ENCODE results near the gene WNT1.

Gene WNT1

DNA sequence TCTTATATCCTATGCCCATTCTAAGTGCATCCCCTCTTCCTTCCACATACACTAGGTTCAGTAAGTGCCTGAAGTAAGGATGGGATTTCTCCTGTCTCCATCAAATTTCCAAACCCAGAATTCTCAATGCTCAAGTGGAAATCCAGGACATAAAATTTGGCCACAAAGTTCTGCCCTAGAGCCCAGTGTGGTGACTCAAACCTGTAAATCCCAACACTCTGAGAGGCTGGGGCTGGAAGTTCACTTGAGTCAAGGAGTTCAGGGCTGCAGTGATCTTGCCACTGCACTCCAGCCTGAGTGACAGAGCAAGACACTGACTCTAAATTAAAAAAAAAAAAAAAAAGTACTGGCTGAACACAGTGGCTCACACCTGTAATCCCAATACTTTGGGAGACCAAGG lies 16.3 kb upstream of the WNT1 start:
- DNase-seq, result no peak

DNA sequence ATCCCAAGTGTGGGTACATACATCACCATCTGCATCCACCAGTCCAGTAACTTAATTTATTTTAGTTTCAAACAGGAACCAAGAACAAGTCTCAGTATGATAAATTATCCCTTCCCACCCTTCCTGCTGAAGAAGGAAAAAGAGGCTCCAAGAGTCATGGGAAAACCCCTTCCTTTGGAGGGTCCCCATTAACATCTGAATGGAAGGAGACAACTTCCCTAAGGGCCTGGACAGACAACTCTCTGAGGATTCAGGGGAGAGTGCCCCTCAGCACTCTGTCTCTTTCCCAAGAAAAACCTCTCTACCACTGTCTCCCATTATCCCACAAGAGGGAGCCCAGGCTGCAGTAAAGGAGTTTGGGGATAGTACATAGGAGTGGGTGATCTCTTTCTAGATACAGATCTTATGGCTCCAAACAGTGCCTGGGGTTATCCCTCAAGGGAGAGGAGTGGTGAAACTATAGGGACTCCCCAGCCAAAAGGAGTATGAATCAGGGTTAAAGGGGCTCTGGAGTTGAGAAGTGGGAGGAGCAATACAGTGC lies 12.8 kb upstream of the WNT1 start:
- no peak for DNase-seq

DNA sequence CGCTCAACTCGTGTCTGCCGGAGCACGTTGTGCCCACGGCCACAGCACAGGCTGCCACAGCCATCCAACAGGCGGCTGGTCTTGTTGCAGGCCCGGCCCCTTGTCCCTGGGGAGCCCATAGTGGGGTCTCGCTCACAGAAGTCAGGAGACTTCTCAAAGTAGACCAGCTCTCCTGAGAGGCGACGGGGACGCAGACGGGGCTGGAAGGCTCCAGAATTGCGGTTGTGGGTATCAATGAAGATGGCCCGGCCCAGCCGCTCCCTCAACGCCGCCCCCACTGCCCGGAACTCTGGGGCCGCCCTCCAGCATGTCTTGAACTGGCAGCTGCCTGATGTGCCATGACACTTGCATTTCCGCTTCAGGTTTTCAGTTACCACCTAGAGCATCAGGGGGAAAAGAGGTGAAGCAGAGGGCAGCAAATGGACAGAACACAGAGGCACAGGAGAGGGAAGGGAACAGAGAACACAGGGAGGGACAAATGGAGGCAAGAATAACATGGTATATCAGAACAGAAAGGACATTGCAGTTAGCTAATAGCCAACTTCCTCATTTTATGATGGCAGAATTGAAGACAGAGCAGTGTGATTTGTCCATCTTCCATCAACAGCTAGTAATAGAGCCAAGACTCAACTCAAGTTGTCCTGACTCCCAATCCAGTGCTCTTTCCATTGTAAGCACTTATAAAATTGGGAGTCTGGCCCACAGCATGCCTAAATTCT lies 11.8 kb upstream of the WNT1 start:
- DNase-seq, result no peak

DNA sequence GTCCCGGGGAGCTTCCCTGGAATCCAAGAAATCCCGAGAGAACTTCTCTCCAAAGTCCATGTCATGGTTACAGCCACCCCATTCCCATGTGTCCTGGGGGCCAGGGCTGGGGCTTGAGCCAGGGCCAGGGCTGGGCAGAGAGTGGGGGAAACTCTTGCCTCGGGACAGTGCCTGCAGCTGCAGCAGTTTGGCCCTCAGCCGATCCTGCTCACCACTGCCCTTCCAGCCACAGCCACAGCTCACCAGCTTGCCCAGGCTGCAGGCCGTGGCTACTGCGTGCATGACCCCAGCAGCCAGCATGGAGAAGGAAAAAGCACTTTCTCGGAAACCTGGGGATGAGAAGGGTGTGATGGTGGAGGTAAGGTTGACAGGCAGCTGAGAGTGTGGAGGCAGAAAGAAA lies 10.1 kb upstream of the WNT1 start:
- no peak for DNase-seq

DNA sequence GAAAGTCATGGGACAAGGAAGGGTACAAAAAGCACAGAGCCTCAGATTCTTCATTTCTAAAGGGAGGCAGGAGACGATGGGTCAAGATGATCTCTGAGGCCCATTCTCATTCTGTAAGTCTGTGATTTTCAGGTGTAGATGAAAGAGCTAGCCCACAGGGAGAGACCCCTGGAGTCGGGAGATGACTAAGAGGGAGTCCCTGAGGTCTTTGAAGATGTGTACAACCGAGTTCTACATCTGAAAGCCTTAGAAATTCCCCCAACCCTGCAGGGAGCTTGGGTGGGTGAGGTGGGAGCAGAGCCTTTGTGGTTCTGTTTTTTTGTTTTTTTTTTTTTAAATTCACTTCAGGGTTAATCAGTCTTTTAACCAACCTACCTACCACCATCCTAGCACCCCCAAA lies 9.7 kb upstream of the WNT1 start:
- no peak for DNase-seq

DNA sequence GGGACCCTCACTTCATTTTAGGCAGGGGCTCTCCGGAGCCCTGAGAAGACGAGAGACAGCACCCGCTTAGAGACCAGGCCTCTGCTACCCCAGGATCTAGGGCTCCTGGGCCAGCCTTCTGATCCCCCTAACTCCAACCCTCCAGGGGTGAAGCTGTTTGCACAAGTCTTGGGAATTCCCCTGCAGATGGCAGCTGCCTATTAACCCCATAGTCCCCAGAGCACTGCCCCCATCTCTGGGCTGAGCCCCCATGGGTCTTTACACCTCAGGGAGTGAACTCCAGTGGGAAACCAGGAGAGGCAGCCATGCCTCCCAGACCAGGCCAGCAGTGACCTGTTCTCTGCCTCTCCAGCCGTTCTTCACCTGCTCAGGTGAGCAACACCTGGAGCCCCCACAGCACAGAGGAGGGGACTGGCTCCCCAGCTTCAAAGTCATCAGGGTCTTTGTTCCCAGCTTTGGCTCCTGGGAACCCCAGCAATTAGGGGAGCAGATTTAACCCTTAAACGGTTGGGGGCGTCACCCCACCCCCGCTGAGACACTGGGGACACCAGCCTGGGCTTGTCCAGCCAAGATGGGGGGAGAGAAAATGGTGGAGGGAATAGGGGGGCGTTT lies 8.9 kb upstream of the WNT1 start:
- DNase-seq, result no peak

DNA sequence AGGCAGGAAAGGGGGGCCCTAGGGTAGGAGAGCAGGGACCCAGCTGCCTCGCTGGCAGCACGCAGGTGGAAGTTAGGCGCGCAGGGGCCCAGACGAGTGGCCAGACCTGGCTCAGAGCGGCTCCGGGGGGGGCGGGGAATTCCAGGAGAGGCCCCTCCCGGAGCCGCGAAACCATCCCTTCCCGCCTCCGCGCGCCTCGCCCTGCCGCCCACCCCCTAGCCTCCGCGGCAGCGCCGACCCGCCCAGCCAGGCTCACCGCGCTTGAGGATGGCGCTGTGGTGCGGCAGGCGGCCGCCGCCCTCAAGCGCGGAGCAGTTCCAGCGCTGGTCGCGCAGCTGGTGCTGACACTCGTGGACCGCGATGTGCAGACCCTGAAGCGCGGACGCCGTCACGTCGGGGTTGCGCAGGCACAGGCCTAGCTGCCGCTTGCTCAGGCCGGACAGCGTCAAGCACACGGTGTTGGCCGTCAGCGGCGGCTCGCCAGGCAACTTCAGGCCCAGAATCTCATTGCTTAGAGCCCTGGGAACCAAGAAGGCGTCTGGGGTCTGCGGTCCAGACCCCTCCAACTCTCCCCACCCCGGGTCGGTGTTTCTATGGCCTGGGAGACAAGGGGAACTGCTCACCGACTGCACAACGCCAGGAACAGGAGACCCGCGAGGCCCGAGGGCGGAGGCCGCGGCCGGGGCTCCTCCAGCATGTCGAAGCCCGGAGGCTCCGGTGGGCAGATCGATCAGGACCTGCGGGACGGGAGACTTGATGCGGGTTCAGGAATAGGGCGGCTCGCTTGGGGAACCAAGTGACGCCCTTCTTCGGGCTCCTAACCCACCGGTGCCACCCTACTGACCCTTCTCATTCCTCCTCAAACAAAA lies 8.1 kb upstream of the WNT1 start:
- no peak for DNase-seq

DNA sequence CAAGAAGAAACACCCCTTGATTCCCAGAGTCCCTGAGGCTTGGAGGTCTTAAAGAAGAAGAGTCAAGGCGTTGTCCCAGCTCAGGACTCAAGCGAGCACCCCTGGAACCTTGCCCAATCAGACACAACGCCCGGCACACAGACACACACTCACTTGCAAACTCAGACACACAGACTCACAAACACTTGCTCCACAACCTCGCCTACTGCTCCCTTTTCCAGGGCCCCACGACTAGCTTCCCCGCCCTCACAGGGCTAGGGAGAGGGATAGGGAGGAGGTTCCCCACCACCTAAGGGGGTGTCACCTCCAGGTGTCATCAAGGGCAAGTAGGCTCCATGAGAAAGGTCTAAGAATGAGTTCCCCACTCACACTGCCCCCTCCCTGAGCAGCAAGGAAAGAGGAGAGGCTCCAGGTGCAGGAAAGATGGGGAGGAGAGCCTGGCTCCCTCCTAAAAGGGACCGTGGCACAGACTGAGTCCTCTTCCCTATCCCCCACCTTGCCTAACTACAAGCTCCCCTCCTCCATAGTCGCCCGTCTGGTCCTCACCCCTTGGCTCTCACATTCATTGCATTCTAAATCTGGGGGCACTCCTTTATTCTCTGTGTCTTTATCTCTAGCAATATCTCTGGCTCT lies 7.3 kb upstream of the WNT1 start:
- no peak for DNase-seq

DNA sequence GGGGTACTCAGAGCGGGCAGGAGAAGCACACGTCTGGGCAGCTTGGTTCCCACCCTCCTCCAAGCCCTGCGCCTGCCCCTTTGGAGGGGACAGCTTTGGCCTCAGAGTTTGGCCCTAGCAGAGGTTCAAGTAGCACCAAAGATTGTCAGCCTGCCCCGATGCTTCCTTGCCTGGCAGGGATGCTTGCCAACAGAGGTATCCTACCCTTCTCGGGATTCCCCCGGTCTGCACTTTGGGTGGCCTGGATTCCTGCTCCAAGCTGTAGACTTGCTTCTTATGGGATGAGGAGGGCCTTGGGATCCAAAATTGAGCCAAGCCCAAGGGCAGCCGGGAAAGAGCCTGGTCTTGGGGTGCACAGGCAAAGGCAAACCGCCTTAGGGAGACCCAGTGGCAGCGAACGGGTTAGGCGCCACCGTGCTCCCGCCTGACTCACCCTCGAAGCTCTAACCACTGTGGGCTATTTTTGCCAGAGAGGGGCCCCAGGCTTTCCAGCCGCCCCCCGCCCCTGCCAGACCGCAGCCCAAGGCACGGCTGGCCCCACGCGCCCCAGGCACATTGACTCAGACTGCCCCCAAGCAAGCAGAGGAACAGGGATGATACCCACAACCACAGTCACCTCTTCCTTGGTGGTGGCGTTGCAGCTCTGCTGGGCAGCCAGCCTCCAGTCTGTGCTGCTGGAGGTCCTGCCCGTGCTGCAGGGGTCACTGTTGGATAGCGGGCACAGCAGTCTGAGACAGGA lies 5.7 kb upstream of the WNT1 start:
- no peak for DNase-seq

DNA sequence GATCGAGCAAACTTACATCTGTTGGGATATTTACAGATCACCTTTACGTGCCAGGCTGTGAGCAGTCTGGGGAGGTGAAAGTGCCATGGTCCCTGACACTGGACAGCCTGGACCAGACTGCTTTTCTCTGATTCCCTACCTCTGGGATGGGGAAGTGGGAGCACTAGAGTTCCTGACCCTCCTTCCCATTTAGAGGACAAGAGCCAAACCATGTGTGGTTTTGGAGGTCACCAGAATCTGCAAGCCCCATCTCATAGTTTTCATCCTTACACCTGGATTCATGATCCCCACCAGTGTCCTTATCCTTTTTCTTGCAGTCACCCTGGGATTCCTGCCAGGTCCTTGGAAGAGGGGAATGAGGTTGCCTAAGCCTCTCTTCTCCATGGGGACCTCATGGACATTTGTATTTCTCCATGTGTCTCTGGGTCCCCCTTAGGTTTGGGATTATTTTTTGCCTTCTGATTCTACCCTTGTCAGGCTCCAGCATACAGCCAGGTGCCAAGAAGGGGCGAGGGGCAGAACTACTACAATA lies 5.1 kb upstream of the WNT1 start:
- no peak for DNase-seq

DNA sequence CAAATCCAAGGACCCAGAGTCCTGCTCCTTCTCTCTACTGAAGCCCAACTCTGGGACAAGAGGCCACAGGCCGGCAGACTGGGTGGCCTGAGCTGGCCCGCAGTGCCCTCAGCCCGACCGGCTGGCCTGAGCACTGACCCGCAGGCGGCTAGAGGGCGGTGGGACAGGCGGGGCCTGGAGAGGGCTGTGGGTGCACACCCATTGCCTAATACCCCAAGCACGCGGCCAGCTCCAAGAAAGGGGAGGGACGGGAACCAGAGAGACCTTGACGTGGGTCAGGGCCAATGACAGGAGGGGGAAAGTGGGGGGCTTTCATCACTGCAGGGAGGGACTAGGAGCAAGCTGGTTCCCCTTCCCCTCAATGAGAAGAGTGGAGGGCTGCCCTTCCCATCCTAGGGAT lies 4.6 kb upstream of the WNT1 start:
- no peak for DNase-seq

DNA sequence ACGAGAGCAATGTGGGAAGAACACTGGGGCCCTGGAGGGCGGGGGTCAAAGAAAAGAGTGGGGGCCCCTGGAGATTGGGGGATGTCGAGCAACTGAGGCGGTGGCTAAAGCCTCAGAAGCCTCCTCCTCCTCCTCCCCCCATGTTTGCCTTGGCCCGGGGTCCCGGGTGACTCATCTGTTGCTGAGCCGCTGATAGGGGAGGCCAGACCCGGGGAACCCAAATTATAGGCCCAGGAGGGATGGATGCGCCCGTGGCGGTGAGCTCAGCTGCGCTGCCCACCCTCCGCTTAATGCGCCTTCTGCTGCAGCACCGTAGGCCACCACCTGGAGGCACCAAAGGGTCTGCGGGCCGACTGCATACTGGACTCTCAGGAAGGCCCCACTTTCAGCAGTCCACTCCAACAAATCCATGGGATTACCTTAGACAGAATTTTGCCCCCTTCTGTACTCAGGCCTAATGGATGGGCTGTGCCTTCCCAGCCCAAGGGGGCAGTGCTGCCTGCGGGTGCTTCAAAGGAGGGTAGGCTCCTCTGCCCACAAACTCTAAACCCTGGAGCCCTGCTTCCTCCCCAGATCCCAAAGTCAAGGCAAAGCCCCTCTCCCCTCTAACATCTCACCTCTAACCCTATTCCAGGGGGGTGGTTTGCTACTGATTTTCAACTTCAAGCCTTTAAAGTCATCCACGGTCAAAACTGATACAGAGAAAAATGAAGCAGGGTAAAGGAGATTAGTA lies 4.0 kb upstream of the WNT1 start:
- no peak for DNase-seq

DNA sequence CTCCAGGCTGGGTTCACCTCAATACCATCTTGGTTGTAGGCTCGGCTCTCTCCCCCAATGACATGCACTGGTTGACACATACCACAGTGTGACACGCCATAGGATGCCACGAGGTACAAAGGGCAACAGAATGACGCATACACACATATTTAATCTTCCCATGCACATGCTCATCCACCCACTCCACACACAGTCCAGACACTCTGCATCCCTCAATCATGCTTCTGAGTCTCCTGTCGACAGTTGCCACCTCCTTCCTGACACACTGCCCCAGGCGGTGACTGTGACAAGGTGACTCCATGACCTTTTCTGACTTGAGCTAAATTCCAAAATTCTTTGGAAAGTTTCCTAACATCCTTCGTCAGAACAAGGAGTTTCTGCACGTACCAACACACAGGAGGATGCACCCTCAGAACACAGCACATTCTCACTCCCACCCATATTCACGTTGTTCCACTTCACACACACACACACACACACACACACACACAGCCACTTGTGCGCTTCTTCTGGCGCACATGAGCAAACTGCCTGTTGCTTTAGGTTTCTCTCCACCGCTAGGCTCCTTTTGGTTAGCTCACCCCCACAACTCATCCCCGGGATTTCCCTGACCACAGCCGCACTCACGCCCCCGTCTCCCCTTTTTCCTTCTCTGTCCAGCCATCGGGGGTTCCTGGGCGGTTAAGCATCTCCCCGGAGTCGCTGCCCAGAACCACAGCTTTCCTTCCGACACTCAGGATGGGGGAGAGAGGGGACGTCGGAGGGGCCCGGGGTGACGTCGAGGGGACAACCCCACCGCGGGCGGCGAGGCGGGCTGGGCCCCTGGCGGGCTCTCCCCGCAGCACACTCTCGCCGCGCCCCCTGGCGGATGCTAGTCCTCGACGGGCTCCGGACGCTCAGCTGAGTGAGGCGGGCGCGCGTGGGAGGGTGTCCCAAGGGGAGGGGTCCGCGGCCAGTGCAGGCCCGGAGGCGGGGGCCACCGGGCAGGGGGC lies 536 bp upstream of the WNT1 start:
- peak; percentile 37 to 53 for DNase-seq

DNA sequence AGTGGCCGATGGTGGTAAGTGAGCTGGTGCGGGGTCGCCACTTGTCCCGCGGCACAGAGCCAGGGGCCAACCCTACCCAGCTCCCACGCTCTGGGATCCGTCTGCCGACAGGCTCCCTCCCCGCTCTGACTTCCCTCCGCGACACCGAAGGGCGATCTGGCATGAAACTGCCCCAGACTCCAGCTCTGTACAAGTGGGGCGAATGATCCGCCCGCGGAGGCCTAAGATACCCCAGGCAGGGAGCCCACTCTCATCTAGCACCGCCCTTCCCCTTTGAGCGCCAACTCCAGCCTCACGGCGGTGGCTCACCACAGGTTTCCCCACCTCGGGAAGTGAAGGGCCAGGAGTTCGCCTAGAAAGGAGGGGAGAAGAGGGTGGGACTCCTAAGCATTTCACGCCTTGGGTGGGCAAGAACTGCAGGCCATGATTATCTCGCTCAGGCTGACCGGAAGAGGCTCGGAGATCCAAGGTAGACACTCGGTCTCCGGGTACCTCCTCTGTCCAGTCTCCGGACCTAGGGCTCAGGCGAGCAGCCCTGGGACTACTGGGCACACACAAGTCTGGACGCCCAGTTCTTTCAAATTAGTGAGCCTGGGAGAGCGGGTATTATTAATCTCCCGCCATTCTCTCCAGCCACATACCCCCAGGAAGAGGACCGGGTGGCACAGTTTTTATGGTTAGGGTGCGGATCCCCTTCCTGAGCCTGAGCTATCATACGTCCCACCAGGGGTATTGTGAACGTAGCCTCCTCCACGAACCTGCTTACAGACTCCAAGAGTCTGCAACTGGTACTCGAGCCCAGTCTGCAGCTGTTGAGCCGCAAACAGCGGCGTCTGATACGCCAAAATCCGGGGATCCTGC lies 849 bp downstream of the WNT1 start:
- DNase-seq, result no peak

DNA sequence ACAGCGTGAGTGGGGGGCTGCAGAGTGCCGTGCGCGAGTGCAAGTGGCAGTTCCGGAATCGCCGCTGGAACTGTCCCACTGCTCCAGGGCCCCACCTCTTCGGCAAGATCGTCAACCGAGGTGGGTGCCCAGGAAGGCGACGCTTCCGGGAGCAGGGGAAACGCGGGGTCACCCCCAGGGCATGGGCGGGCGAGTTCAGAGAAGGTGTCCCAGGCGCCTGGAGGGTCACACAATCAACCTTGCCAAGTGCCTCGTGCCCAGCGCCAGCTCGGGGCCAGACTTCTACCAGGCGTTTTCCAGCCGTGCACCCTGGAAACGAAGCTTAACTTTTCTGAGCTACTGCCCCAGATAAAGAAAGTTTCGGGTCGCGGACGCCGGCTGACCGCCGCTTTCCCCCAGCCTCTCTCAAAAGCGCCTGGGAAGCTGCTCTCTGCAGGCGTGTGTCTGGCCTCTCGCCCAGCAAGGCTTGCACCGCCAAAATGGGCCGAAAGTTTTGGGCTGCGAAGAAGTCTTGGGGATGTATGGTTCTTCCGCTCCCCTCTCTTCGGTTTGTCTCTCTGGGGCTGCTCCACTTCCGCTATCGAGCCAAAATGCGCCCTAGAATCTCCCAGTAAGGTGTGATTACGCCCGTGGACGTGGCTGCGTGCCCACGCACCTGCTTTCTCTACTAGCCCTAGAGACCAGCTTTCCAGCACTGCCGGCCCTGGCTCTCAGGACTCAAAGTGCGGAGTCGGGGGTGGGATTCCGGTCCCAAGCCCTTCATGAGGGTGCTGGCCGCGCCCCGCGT lies 1.7 kb downstream of the WNT1 start:
- DNase-seq, result no peak

DNA sequence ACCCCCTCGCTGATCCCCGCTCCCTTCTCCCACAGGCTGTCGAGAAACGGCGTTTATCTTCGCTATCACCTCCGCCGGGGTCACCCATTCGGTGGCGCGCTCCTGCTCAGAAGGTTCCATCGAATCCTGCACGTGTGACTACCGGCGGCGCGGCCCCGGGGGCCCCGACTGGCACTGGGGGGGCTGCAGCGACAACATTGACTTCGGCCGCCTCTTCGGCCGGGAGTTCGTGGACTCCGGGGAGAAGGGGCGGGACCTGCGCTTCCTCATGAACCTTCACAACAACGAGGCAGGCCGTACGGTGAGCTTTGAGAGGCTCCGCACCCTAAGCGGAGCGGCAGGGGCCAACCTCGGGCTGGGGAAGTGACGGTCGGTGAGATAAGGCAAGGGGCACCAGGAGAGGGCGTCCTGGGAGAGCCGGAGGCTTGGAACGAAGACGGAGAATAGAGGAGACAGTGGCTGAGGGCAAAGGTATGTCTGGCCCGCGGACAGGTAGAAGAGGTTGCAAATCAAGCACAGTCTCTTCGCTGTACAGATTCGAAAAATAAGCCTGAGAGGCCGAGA lies 2.3 kb downstream of the WNT1 start:
- DNase-seq, result no peak

DNA sequence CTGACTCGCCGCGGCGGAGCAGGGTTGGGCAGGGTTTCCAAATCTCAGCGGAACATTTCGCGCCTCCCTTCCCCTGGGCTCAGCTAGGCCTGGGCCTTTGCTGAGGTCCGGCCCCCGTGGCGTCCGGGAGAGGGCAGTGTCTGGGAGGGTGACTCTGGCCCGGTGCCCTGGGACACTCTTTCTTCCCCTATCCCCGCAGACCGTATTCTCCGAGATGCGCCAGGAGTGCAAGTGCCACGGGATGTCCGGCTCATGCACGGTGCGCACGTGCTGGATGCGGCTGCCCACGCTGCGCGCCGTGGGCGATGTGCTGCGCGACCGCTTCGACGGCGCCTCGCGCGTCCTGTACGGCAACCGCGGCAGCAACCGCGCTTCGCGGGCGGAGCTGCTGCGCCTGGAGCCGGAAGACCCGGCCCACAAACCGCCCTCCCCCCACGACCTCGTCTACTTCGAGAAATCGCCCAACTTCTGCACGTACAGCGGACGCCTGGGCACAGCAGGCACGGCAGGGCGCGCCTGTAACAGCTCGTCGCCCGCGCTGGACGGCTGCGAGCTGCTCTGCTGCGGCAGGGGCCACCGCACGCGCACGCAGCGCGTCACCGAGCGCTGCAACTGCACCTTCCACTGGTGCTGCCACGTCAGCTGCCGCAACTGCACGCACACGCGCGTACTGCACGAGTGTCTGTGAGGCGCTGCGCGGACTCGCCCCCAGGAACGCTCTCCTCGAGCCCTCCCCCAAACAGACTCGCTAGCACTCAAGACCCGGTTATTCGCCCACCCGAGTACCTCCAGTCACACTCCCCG lies 3.0 kb downstream of the WNT1 start:
- DNase-seq, result no peak

Measured in bone marrow (tissue), 2 donors.